Bronchial epithelial cell (primary cell): ENCODE measurements around the gene B3GAT1. TPM values are rescaled to one million over a fixed set of nuclear protein-coding genes. Genes with fewer than 3 reads are reported as not detected.

Source experiments
- DNase-seq: peaks from one replicate; pipeline ENCODE4 v3.0.0-alpha.2; 2010; ENCODE audit warnings: low read depth
- FAIRE-seq: peaks from 2 replicates; lab custom pipeline; 2011; peaks lifted over from hg19 to GRCh38; lab: Jason Lieb, UNC
- H3K27me3 ChIP-seq: 2 replicates; pipeline ENCODE4 v1.5.1; 2011; ENCODE audit warnings: low read length; ENCODE audit not compliant: control insufficient read depth, insufficient read depth
- H3K36me3 ChIP-seq: 2 replicates; pipeline ENCODE4 v1.5.1; 2011; ENCODE audit warnings: low read length; ENCODE audit not compliant: control insufficient read depth, insufficient read depth
- H3K4me3 ChIP-seq: 2 replicates; pipeline ENCODE4 v1.5.1; 2011; ENCODE audit warnings: mild to moderate bottlenecking, low read depth, low read length, control low read depth
- CTCF ChIP-seq: IDR thresholded peaks from 2 replicates; pipeline ENCODE4 v1.5.1; 2011; ENCODE audit warnings: mild to moderate bottlenecking, moderate library complexity, low read length, control low read depth, inconsistent platforms; ENCODE audit not compliant: insufficient read depth, severe bottlenecking
- total RNA-seq: library from RNA; depleted of rRNA; stranded (reverse); fragments of >200 nt; gene quantifications from 2 replicates; pipeline ENCODE4 v1.2.1, GENCODE V29; 2014

The B3GAT1 gene
- total RNA-seq, 1 donor from 2014 or later = under 0.01 TPM

GRCh38 chr11:134394311-134394710 lies 17.7 kb downstream of the B3GAT1 start:
- no peak for DNase-seq
- H3K36me3 ChIP-seq = no peaks in the 10 kb centered on the region
- no peak for TF ChIP-seq CTCF
- H3K27me3 ChIP-seq = no peaks in the 10 kb centered on the region
- H3K4me3 ChIP-seq = no peak overlapping the region
- no peak for FAIRE-seq

DNA sequence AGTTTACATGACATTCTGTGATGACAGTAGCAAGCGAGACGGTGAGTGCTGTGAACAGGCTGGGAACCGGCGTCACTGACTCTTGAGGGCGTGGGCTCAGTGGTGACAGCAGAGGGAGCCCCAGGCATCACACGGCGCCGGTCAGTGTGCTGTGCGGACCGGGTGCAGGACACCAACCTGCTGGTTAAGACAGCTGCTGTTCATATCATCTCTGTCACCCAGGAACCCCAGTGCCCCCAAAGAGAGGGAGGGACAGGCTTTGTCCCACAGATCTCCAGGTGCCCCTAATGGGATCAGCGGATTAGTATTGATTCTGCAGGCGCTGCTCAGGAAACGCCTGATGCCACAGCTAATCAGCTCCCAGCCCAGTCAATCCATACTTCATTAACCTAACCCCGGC lies 18.4 kb downstream of the B3GAT1 start:
- no peak for FAIRE-seq
- TF ChIP-seq CTCF = no peak
- H3K4me3 ChIP-seq = no peak overlapping the region
- no peaks in the 10 kb centered on the region for H3K36me3 ChIP-seq
- no peaks in the 10 kb centered on the region for H3K27me3 ChIP-seq
- DNase-seq = no peak

DNA sequence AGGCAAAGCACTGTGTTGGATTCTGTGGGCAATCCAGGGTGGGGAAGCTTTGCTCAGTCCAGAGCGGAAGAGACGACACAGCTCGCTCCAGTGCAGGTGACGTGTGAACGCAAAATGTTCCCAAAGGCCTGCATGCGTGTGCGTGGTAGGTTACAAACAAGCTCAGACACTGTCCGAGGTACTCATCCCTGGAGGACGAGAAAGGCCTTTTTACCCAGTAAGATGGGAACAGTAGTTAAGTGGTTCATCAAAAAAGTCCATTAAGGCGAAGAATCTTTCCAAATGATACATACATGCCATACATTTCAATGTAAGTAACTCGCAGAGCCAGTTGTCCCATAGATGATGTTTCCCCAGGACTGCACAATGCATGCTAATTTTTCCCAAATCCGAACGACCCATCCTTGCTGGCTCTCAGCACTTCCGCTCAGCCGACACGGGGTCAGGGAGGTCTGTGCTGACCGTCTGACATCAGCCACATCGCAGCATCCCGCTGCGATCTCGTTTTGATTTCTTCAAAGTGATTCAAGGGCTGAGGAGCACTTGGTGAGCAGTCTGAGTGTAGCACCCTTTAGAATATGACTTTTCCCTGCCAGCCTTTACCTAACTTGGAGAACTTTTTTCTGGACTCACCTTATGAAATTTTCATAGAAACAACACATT lies 19.0 kb downstream of the B3GAT1 start:
- no peak for TF ChIP-seq CTCF
- FAIRE-seq = no peak
- DNase-seq = no peak
- H3K27me3 ChIP-seq = no peaks in the 10 kb centered on the region
- H3K4me3 ChIP-seq = no peak overlapping the region
- H3K36me3 ChIP-seq = no peaks in the 10 kb centered on the region

GRCh38 chr11:134391656-134392055 lies 20.4 kb downstream of the B3GAT1 start:
- no peak for TF ChIP-seq CTCF
- H3K27me3 ChIP-seq = no peaks in the 10 kb centered on the region
- DNase-seq = no peak
- H3K4me3 ChIP-seq = no peak overlapping the region
- no peak for FAIRE-seq
- no peaks in the 10 kb centered on the region for H3K36me3 ChIP-seq

DNA sequence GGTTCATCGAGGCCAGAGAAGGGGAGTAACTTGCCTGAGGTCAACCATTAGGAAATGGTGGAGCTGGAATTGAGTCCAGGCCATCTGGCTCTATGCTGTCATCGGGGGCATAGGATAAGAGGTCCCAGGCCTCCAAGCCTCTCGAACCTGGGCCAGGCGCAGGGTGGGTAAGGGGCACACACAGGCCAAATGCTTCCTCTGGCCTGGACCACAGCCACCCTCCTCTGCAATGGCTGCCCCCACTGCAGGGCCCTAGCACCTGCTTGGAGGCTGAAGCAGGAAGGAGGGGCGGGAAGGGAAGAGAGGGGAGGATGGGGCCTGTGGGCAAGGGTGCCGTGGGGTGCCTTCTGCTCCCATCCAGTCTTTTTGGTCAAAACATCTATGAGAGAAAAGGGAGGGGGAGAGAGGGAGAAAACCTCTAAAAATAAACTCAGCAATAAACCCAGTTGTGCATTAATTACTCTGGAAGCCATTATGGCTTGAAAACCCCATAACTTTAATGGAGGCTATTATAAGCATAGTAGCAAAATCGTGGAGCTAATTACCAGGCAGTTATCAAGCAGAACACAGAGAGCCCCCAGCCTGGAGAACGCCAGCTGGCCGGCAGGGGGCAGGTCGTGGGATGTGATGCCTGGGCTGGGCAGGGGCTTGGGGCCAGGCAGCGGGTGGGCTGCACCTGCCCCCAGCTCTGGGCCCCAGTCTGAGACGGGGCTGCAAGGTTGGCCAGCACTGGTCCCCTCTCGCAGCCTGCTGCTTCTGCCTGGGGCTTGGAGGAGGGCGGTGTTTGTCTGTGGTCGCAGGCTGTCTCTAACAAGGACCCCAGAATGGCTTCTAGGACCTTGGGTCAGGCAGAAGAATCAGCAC lies 21.1 kb downstream of the B3GAT1 start:
- H3K27me3 ChIP-seq = no peaks in the 10 kb centered on the region

More for the DNA sequence above, 21.1 kb downstream of the B3GAT1 start:
- DNase-seq (no peak), FAIRE-seq (no peak)
- TF ChIP-seq CTCF = no peak
- Histone ChIP-seq H3K36me3 (no peaks in the 10 kb centered on the region), H3K4me3 (no peak overlapping the region)
